IMR-90 (cell line): ENCODE results near the gene MTA3. TPM values are rescaled to one million over a fixed set of nuclear protein-coding genes. Genes with fewer than 3 reads are reported as not detected.
A peak's percentile ranks its signal among the peaks of the same experiment; 100 is the strongest.

Source experiments
- ATAC-seq: fragments of 200-7000 bp; cut with Tn5 transposase; 2 replicates; pipeline ENCODE4 v1.9.1; 2020; ENCODE audit warnings: low read depth, mild to moderate bottlenecking, moderate library complexity
- BruUV-seq: library from RNA; stranded (reverse); fragments of 400-500 nt; replicated peaks from 2 replicates; lab custom pipeline; 2021; lab: Mats Ljungman, UMichigan
- CTCF ChIA-PET: fragments of 300-600 bp; formaldehyde crosslinking; extraction: SDS; loops from one replicate; lab custom pipeline; 2021; ENCODE audit warnings: antibody characterized with exemption; lab: Yijun Ruan, JAX
- POLR2A ChIA-PET: fragments of 300-600 bp; sonication (Branson Sonifier 250); formaldehyde crosslinking; loops from one replicate; lab custom pipeline; 2022; ENCODE audit warnings: antibody characterized with exemption; ENCODE audit not compliant: unreplicated experiment; lab: Charles Lee
- DNase-seq: peaks from one replicate; pipeline ENCODE4 v3.0.0; 2013
- H2AFZ ChIP-seq: replicated peaks from 2 replicates; pipeline ENCODE3; 2013; ENCODE audit warnings: low read length, mild to moderate bottlenecking; ENCODE audit not compliant: poor library complexity
- H2AK5ac ChIP-seq: 2 replicates; pipeline ENCODE4 v1.6.1; 2013; ENCODE audit warnings: low read depth, low read length, inconsistent platforms
- H2AK9ac ChIP-seq: replicated peaks from 2 replicates; pipeline ENCODE3; 2013; ENCODE audit warnings: mild to moderate bottlenecking, low read depth, low read length, moderate library complexity; ENCODE audit not compliant: poor library complexity
- H2BK120ac ChIP-seq: 2 replicates; pipeline ENCODE4 v1.6.1; 2013; ENCODE audit warnings: low read depth, low read length, inconsistent platforms
- H2BK15ac ChIP-seq: 3 replicates; pipeline ENCODE4 v1.6.1; 2013; ENCODE audit warnings: low read depth, low read length, inconsistent platforms
- H2BK20ac ChIP-seq: 2 replicates; pipeline ENCODE4 v1.6.1; 2013; ENCODE audit warnings: low read depth, mild to moderate bottlenecking, inconsistent platforms, low read length, moderate library complexity
- H2BK5ac ChIP-seq: 2 replicates; pipeline ENCODE4 v1.6.1; 2013; ENCODE audit warnings: mild to moderate bottlenecking, low read depth, low read length, inconsistent platforms; ENCODE audit not compliant: poor library complexity, severe bottlenecking
- H3K14ac ChIP-seq: replicated peaks from 2 replicates; pipeline ENCODE4 v1.6.1; 2013; ENCODE audit warnings: low read depth, low read length, inconsistent platforms
- H3K18ac ChIP-seq: 2 replicates; pipeline ENCODE4 v1.6.1; 2013; ENCODE audit warnings: low read depth, low read length, control low read depth
- H3K23ac ChIP-seq: 2 replicates; pipeline ENCODE4 v1.6.1; 2013; ENCODE audit warnings: low read depth, low read length, inconsistent platforms
- H3K27ac ChIP-seq: 2 replicates; pipeline ENCODE4 v1.5.1; 2013; ENCODE audit warnings: mild to moderate bottlenecking, control low read depth, low read length; ENCODE audit not compliant: insufficient read depth
- H3K27me3 ChIP-seq: 2 replicates; pipeline ENCODE4 v1.6.1; 2013; ENCODE audit warnings: low read length; ENCODE audit not compliant: control insufficient read depth, insufficient read depth
- H3K36me3 ChIP-seq: 2 replicates; pipeline ENCODE4 v1.6.1; 2013; ENCODE audit warnings: low read length, mixed read lengths; ENCODE audit not compliant: control insufficient read depth, insufficient read depth
- H3K4ac ChIP-seq: 2 replicates; pipeline ENCODE4 v1.6.1; 2013; ENCODE audit warnings: low read depth, low read length, inconsistent platforms
- H3K4me1 ChIP-seq: 2 replicates; pipeline ENCODE4 v1.6.1; 2013; ENCODE audit warnings: low read length, mixed read lengths; ENCODE audit not compliant: control insufficient read depth, insufficient read depth
- H3K4me2 ChIP-seq: 2 replicates; pipeline ENCODE4 v1.6.1; 2013; ENCODE audit warnings: low read depth, mild to moderate bottlenecking, control low read depth, low read length, moderate library complexity
- H3K4me3 ChIP-seq: 2 replicates; pipeline ENCODE4 v1.5.1; 2013; ENCODE audit warnings: low read depth, mild to moderate bottlenecking, control low read depth, low read length, moderate library complexity; ENCODE audit not compliant: insufficient read depth
- H3K56ac ChIP-seq: 2 replicates; pipeline ENCODE4 v1.6.1; 2013; ENCODE audit warnings: low read length, inconsistent platforms; ENCODE audit not compliant: insufficient read depth; ENCODE audit errors: extremely low read depth
- H3K79me1 ChIP-seq, 2 experiments: 2 replicates each; pipeline ENCODE4 v1.6.1; 2013; ENCODE audit warnings: low read length in 2 of 2, inconsistent platforms in 1 of 2, low read depth in 1 of 2
- H3K9ac ChIP-seq: 2 replicates; pipeline ENCODE4 v1.6.1; 2013; ENCODE audit warnings: low read depth, low read length, control low read depth
- H3K9me1 ChIP-seq: 2 replicates; pipeline ENCODE4 v1.6.1; 2013; ENCODE audit warnings: low read length, inconsistent platforms; ENCODE audit not compliant: insufficient read depth
- H3K9me3 ChIP-seq: 2 replicates; pipeline ENCODE4 v1.6.1; 2013; ENCODE audit warnings: low read length; ENCODE audit not compliant: control insufficient read depth, insufficient read depth
- H4K20me1 ChIP-seq: 2 replicates; pipeline ENCODE4 v1.6.1; 2013; ENCODE audit warnings: low read length, inconsistent platforms; ENCODE audit not compliant: insufficient read depth
- H4K5ac ChIP-seq: 2 replicates; pipeline ENCODE4 v1.6.1; 2013; ENCODE audit warnings: mild to moderate bottlenecking, low read depth, low read length, control low read depth
- H4K8ac ChIP-seq, 2 experiments: 2 replicates each; pipeline ENCODE4 v1.6.1; 2013; ENCODE audit warnings: low read depth in 2 of 2, low read length in 2 of 2, control low read depth in 1 of 2, inconsistent platforms in 1 of 2
- H4K91ac ChIP-seq: 2 replicates; pipeline ENCODE4 v1.6.1; 2013; ENCODE audit warnings: low read depth, low read length, inconsistent platforms; ENCODE audit not compliant: insufficient read depth
- CEBPB ChIP-seq: IDR thresholded peaks from 2 replicates; pipeline ENCODE4 v1.6.1; 2012; ENCODE audit warnings: low read depth, low read length, improper control_type of control experiment
- CHD1 ChIP-seq: IDR thresholded peaks from 2 replicates; pipeline ENCODE4 v1.6.1; 2012; ENCODE audit warnings: low read depth, low read length, improper control_type of control experiment
- NFE2L2 ChIP-seq: fragments of 150-350 bp; IDR thresholded peaks from 2 replicates; pipeline ENCODE4 v1.6.1; 2016; ENCODE audit warnings: low read depth, mild to moderate bottlenecking, low read length
- WGBS, 2 experiments: methylation state at CpG; one replicate each; pipeline versions ENCODE4 v1.1.5 to v1.1.7; 2013; ENCODE audit warnings: missing lambda C conversion rate in 2 of 2; ENCODE audit not compliant: insufficient read length in 1 of 2; ENCODE audit errors: extremely low coverage in 2 of 2; 5-methylcytosine and 5-hydroxymethylcytosine counted together
- dilution Hi-C: fragments of 300-500 bp; cut with HindIII; formaldehyde crosslinking; loops from one replicate; pipeline ENCODE4 v1.14.3; 2018; ENCODE audit warnings: low sequenced_read_pairs; ENCODE audit not compliant: unreplicated experiment
- in situ Hi-C: fragments of 300-500 bp; cut with MboI; formaldehyde crosslinking; loops from 3 replicates; pipeline ENCODE4 v1.14.3; 2019; ENCODE audit warnings: low sequenced_read_pairs, inconsistent platforms, mixed read lengths
- intact Hi-C: fragments of 100-400 bp; cut with micrococcal nuclease; formaldehyde crosslinking; loops from 2 replicates; pipeline ENCODE4 v1.10.0; 2022
- polyA plus RNA-seq, 3 experiments: library from polyadenylated mRNA; depleted of rRNA; stranded (reverse); fragments of >200 nt; gene quantifications; 2 replicates each; pipeline ENCODE4 v1.2.3, GENCODE V29; 2012; ENCODE audit warnings: low replicate concordance in 1 of 3
- total RNA-seq: library from RNA; depleted of rRNA; stranded (reverse); fragments of >200 nt; gene quantifications from 2 replicates; pipeline ENCODE4 v1.2.3, GENCODE V29; 2012
- TF ChIP-seq, protein P1 (sequence below): conservative IDR thresholded peaks from 2 replicates; pipeline ENCODE4 v1.5.1; 2012; ENCODE audit warnings: mild to moderate bottlenecking, low read depth, low read length, improper control_type of control experiment
- TF ChIP-seq, protein P2 (sequence below): fragments of 150-350 bp; IDR thresholded peaks from 2 replicates; pipeline ENCODE4 v1.6.1; 2016; ENCODE audit warnings: low read depth, mild to moderate bottlenecking, low read length, moderate library complexity, borderline replicate concordance

The MTA3 gene
- total and polyA plus RNA-seq, 2 of the 4 experiments (the other 2 are of a cell fraction) = 31.9 to 34.3 TPM

DNA sequence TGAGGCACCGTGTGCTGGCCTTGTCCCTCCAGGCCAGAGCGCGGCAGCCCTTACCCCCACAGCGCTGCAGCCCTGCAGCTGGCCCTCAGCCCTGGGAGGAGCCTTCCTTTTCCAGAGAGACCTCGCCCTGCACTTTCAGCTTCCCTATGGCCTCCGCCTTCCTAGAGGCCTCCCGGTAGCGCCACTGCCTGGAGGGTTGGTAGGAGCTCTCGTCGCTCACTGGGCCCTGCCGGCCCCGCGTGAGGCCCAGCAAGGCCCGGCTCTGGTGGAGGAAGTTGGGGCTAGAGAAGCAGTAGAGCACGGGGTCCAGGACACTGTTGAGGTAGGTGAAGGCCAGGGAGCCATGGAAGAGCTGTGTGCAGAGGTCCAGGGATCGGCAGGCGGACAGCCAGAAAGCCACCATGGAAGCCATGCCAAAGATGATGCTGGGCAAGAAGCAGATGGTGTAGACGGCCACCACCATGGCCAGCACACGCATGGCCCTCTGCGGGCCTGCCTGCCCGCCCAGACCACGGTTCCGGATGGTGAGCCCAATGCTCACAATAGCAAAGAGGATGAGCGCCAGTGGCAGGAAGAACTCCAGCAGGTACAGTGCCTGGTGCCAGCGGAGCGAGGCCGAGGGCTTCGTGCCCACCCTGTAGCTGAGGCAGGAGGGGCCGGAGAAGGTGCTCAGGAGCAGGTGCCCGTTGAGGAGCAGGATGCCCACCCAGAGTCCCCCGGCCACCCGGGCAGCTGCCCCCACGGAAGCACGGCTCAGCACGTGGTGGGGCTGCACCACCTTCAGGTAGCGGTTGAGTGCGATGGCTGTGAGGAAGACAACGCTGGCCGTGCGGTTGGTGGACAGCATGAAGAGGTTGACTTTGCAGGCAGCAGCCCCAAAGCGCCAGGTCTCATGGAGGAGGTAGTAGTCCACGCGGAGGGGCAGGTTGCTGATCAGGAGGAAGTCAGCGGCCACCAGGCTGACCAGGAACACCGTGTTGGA, 194.7 kb downstream of the MTA3 start (continued):
- TF ChIP-seq CHD1 (no peak), CEBPB (no peak)

DNA sequence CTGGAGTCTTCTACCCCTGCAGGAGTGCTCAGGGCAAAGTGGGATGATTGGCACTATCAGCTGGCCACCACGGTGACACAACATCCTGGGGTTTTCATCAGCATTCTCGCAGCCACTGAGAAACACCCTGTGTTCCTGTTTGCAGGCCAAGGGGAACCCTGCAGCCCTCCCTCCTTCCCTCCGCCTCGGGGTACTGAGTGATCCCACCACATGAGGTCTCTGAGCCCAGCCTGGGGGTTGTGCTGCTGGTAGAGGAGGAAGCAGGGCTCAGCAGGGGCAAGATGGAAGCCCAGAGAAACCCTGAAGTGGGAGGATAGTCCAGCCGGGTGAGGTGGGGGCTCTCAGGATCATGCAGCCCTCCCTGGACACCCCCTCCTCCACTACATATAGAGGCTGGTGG, 195.7 kb downstream of the MTA3 start, which contains the start of gene OXER1:
OXER1 (minus strand) TSS at position 40 of the 400 bp plus-strand sequence. CDS start 73 bp downstream, outside the sequence.
- POLR2A ChIA-PET = no interaction called here
- intact Hi-C loops = no loop called here
- peaks cover 6% of the 10 kb centered on the region; the same call in 1 of the 2 replicates for H3K9me1 ChIP-seq
- in situ Hi-C loops = no loop called here
- no peak within 1 kb of the TSS for H2BK5ac ChIP-seq
- H3K79me1 ChIP-seq = no peaks in the 10 kb centered on the region
- CTCF ChIA-PET = interaction anchor here (1.3 kb wide), 1 partner anchor 11 kb away, joined by 5 read pairs; no protein-coding TSS in a partner anchor
- no peaks in the 10 kb centered on the region for H3K4me1 ChIP-seq
- no peak within 1 kb of the TSS for H2AK5ac ChIP-seq
- H3K27ac ChIP-seq = no peak within 1 kb of the TSS
- no peak within 1 kb of the TSS for H4K91ac ChIP-seq
- dilution Hi-C loops = no loop called here
- no peaks in the 10 kb centered on the region for H3K9me3 ChIP-seq
- no peaks in the 10 kb centered on the region for H4K20me1 ChIP-seq
- no peak within 1 kb of the TSS for H4K8ac ChIP-seq
- TF ChIP-seq, protein P1, sequence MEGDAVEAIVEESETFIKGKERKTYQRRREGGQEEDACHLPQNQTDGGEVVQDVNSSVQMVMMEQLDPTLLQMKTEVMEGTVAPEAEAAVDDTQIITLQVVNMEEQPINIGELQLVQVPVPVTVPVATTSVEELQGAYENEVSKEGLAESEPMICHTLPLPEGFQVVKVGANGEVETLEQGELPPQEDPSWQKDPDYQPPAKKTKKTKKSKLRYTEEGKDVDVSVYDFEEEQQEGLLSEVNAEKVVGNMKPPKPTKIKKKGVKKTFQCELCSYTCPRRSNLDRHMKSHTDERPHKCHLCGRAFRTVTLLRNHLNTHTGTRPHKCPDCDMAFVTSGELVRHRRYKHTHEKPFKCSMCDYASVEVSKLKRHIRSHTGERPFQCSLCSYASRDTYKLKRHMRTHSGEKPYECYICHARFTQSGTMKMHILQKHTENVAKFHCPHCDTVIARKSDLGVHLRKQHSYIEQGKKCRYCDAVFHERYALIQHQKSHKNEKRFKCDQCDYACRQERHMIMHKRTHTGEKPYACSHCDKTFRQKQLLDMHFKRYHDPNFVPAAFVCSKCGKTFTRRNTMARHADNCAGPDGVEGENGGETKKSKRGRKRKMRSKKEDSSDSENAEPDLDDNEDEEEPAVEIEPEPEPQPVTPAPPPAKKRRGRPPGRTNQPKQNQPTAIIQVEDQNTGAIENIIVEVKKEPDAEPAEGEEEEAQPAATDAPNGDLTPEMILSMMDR = no peak
- TF ChIP-seq, protein P2, sequence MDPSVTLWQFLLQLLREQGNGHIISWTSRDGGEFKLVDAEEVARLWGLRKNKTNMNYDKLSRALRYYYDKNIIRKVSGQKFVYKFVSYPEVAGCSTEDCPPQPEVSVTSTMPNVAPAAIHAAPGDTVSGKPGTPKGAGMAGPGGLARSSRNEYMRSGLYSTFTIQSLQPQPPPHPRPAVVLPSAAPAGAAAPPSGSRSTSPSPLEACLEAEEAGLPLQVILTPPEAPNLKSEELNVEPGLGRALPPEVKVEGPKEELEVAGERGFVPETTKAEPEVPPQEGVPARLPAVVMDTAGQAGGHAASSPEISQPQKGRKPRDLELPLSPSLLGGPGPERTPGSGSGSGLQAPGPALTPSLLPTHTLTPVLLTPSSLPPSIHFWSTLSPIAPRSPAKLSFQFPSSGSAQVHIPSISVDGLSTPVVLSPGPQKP = no peak
- TF ChIP-seq NFE2L2 (no peak), CEBPB (no peak), CHD1 (no peak)
- no peaks in the 10 kb centered on the region; the same call in 1 of the 2 replicates for H3K27me3 ChIP-seq
- H3K23ac ChIP-seq = no peak within 1 kb of the TSS
- no peak within 1 kb of the TSS for H2AFZ ChIP-seq
- H2BK20ac ChIP-seq = no peak within 1 kb of the TSS
- H3K36me3 ChIP-seq = no peaks in the 10 kb centered on the region; the same call in 1 of the 2 replicates
- no peak within 1 kb of the TSS for H3K56ac ChIP-seq
- H3K4me2 ChIP-seq = no peak within 1 kb of the TSS
- no peak for ATAC-seq
- 50% methylated on average over 1 of the region's 5 CpGs; no CpG with 5 or more reads in 1 of the 2 experiments for WGBS, 2 experiments
- H3K9ac ChIP-seq = no peak within 1 kb of the TSS
- BruUV-seq = no TSS peak
- H3K4me3 ChIP-seq = no peak within 1 kb of the TSS
- no peak within 1 kb of the TSS for H3K18ac ChIP-seq
- H2BK120ac ChIP-seq = no peak within 1 kb of the TSS
- no peak within 1 kb of the TSS for H3K4ac ChIP-seq
- H3K14ac ChIP-seq = no peak within 1 kb of the TSS
- peak within 1 kb of the TSS; percentile 11 for H2AK9ac ChIP-seq
- no peak for DNase-seq
- no peak within 1 kb of the TSS for H4K5ac ChIP-seq
- H2BK15ac ChIP-seq = no peak within 1 kb of the TSS
